Neural progenitor cell (in vitro differentiated cells): ENCODE measurements around the gene VEPH1. TPM values are rescaled to one million over a fixed set of nuclear protein-coding genes. Genes with fewer than 3 reads are reported as not detected.

ENCODE experiments used
- DNase-seq: peaks from one replicate; pipeline ENCODE4 v3.0.0-alpha.2; 2016; ENCODE audit warnings: low spot score
- H2AFZ ChIP-seq: fragments of 200-600 bp; sonication (generic); replicated peaks from 2 replicates; pipeline ENCODE4 v1.6.1; 2016; ENCODE audit warnings: antibody characterized with exemption
- H3F3A ChIP-seq: fragments of 200-600 bp; sonication (generic); 2 replicates; pipeline ENCODE4 v1.6.1; 2016; ENCODE audit warnings: antibody characterized with exemption, low read depth
- H3K27ac ChIP-seq: fragments of 200-600 bp; sonication (generic); 2 replicates; pipeline ENCODE4 v1.5.1; 2016; ENCODE audit warnings: mild to moderate bottlenecking
- H3K27me3 ChIP-seq: fragments of 200-600 bp; sonication (generic); 2 replicates; pipeline ENCODE4 v1.6.1; 2016; ENCODE audit warnings: mild to moderate bottlenecking, moderate library complexity
- H3K36me3 ChIP-seq: fragments of 200-600 bp; sonication (generic); 2 replicates; pipeline ENCODE4 v1.5.1; 2016
- H3K4me1 ChIP-seq: fragments of 200-600 bp; sonication (generic); 2 replicates; pipeline ENCODE4 v1.6.1; 2016; ENCODE audit warnings: mixed run types
- H3K4me2 ChIP-seq: fragments of 200-600 bp; sonication (generic); 2 replicates; pipeline ENCODE4 v1.6.1; 2016
- H3K4me3 ChIP-seq: fragments of 200-600 bp; sonication (generic); 2 replicates; pipeline ENCODE4 v1.5.1; 2016
- H3K79me2 ChIP-seq: fragments of 200-600 bp; sonication (generic); 2 replicates; pipeline ENCODE4 v1.6.1; 2016; ENCODE audit warnings: low read depth
- H3K9ac ChIP-seq: fragments of 200-600 bp; sonication (generic); 2 replicates; pipeline ENCODE4 v1.6.1; 2016
- H3K9me3 ChIP-seq: fragments of 200-600 bp; sonication (generic); 2 replicates; pipeline ENCODE4 v1.5.1; 2016; ENCODE audit warnings: low read depth
- H4K20me1 ChIP-seq: fragments of 200-600 bp; sonication (generic); 2 replicates; pipeline ENCODE4 v1.6.1; 2016; ENCODE audit warnings: low read depth
- H3K27ac Mint-ChIP-seq: 3 replicates; pipeline ENCODE4 v1.8.0; 2021; ENCODE audit warnings: mixed read lengths
- H3K27me3 Mint-ChIP-seq: 2 replicates; pipeline ENCODE4 v1.8.0; 2022; ENCODE audit warnings: low read depth, mild to moderate bottlenecking, inconsistent platforms, moderate library complexity, mixed read lengths; ENCODE audit not compliant: insufficient read depth
- H3K36me3 Mint-ChIP-seq: 3 replicates; pipeline ENCODE4 v1.8.0; 2021; ENCODE audit warnings: mixed read lengths
- H3K4me1 Mint-ChIP-seq: 3 replicates; pipeline ENCODE4 v1.8.0; 2021; ENCODE audit warnings: mixed read lengths
- H3K4me3 Mint-ChIP-seq: 3 replicates; pipeline ENCODE4 v1.8.0; 2021; ENCODE audit warnings: mild to moderate bottlenecking, moderate library complexity, mixed read lengths
- H3K9me3 Mint-ChIP-seq: 3 replicates; pipeline ENCODE4 v1.8.0; 2020; ENCODE audit warnings: mixed read lengths
- EZH2 ChIP-seq: fragments of 200-600 bp; sonication (generic); IDR thresholded peaks from 2 replicates; pipeline ENCODE4 v1.6.1; 2017; ENCODE audit warnings: antibody characterized with exemption, mild to moderate bottlenecking, moderate library complexity
- EZH2phosphoT487 ChIP-seq: fragments of 200-600 bp; sonication (generic); IDR thresholded peaks from 2 replicates; pipeline ENCODE4 v1.6.1; 2017; ENCODE audit warnings: antibody characterized with exemption
- total RNA-seq: library from RNA; depleted of rRNA; stranded (reverse); fragments of >200 nt; gene quantifications from 2 replicates; pipeline ENCODE4 v1.2.3, GENCODE V29; 2015; ENCODE audit warnings: low replicate concordance
- TF ChIP-seq, protein P1 (sequence below): fragments of 200-600 bp; sonication (generic); IDR thresholded peaks from 2 replicates; pipeline ENCODE4 v1.5.1; 2017; ENCODE audit warnings: antibody characterized with exemption, mild to moderate bottlenecking

VEPH1 gene
- total RNA-seq, 1 donor from 2014 or later = not detected

DNA sequence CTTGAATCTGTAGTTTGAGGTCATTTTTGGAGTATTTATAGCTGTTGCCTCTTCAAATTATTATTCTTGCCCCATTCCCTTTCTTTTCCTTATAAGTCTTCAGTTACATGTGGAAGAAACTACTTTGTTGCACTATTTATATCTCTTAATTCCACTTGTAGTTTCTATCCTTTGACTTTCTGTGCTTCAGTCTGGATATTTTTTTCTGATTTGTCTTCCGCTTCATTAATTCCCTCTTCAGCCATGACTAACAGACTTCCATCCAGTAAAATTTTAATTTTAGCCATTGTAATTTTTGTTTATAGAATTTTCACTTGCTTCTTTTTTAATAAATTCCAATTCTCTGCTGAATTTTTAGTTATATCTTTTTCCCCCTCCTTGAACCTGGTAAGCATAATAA is 15.7 kb upstream of the VEPH1 start:
- no peaks in the 10 kb centered on the region for H3K36me3 ChIP-seq
- H3K27me3 Mint-ChIP-seq = no peaks in the 10 kb centered on the region
- H3K36me3 Mint-ChIP-seq = no peaks in the 10 kb centered on the region
- no peak overlapping the region for H3K4me3 ChIP-seq
- DNase-seq = no peak
- H3K4me3 Mint-ChIP-seq = no peak overlapping the region
- no peaks in the 10 kb centered on the region for H4K20me1 ChIP-seq
- H3K4me1 Mint-ChIP-seq = no peaks in the 10 kb centered on the region
- no peaks in the 10 kb centered on the region for H3K79me2 ChIP-seq
- peaks cover 7% of the 10 kb centered on the region for H3K9me3 Mint-ChIP-seq
- no peak overlapping the region for H2AFZ ChIP-seq
- H3F3A ChIP-seq = no peaks in the 10 kb centered on the region
- H3K27me3 ChIP-seq = no peaks in the 10 kb centered on the region
- H3K9ac ChIP-seq = no peak overlapping the region
- TF ChIP-seq EZH2 = no peak
- TF ChIP-seq, protein P1, sequence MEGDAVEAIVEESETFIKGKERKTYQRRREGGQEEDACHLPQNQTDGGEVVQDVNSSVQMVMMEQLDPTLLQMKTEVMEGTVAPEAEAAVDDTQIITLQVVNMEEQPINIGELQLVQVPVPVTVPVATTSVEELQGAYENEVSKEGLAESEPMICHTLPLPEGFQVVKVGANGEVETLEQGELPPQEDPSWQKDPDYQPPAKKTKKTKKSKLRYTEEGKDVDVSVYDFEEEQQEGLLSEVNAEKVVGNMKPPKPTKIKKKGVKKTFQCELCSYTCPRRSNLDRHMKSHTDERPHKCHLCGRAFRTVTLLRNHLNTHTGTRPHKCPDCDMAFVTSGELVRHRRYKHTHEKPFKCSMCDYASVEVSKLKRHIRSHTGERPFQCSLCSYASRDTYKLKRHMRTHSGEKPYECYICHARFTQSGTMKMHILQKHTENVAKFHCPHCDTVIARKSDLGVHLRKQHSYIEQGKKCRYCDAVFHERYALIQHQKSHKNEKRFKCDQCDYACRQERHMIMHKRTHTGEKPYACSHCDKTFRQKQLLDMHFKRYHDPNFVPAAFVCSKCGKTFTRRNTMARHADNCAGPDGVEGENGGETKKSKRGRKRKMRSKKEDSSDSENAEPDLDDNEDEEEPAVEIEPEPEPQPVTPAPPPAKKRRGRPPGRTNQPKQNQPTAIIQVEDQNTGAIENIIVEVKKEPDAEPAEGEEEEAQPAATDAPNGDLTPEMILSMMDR = no peak
- peaks cover 8% of the 10 kb centered on the region for H3K9me3 ChIP-seq
- no peak overlapping the region for H3K27ac Mint-ChIP-seq
- no peak overlapping the region for H3K4me2 ChIP-seq
- no peaks in the 10 kb centered on the region for H3K4me1 ChIP-seq
- H3K27ac ChIP-seq = no peak overlapping the region

DNA sequence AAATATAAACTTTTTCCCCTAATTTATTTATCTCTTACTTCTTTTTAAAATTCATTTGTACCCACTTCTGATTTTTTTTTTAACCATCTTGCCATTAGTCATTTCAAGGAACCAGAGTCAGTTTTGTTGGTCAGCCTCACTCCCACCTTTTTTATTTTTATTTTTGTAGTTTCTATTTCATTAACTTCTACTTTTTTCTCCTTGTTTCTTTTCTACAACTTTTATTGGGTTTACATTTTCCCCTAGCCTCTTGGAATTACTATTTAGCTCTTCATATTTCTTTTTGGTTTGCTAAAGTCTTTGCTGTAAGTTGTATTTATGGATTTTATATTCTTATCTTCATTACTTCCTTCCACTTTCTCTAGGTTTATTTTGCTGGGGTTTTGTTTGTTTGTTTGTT is 13.7 kb upstream of the VEPH1 start:
- no peaks in the 10 kb centered on the region for H3K36me3 Mint-ChIP-seq
- Histone ChIP-seq H2AFZ (no peak overlapping the region), H3K4me3 (no peak overlapping the region), H3K79me2 (no peaks in the 10 kb centered on the region), H3K9me3 (peaks cover 8% of the 10 kb centered on the region), H3K4me2 (no peak overlapping the region), H3K27ac (no peak overlapping the region), H3K9ac (no peak overlapping the region), H3K4me1 (no peaks in the 10 kb centered on the region), H3K27me3 (no peaks in the 10 kb centered on the region), H4K20me1 (no peaks in the 10 kb centered on the region), H3K36me3 (no peaks in the 10 kb centered on the region), H3F3A (no peaks in the 10 kb centered on the region)
- TF ChIP-seq, protein P1 = no peak
- TF ChIP-seq EZH2phosphoT487 (no peak), EZH2 (no peak)
- no peak for DNase-seq
- H3K4me3 Mint-ChIP-seq = no peak overlapping the region
- no peaks in the 10 kb centered on the region for H3K4me1 Mint-ChIP-seq
- H3K27me3 Mint-ChIP-seq = no peaks in the 10 kb centered on the region
- H3K27ac Mint-ChIP-seq = no peak overlapping the region
- peaks cover 7% of the 10 kb centered on the region for H3K9me3 Mint-ChIP-seq

DNA sequence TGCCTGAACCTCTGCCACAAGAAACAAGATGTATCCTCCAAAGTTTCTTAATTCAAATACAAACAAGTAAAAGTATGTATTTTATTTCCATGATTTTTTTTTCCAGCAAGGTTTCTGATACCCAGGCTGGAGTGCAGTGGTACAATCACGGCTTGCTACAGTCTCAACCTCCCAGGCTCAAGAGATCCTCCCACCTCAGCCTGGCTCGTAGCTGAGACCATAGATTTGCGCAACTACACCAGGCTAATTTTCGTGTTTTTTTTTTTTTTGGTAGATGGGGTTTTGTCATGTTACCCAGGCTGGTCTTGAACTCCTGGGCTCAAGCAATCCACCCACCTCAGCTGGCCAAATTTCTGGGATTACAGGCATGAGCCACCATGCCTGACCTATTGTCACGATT is 12.2 kb upstream of the VEPH1 start:
- H3K9ac ChIP-seq = no peak overlapping the region
- Mint-ChIP-seq H3K4me3 (no peak overlapping the region), H3K27me3 (no peaks in the 10 kb centered on the region), H3K27ac (no peak overlapping the region), H3K4me1 (no peaks in the 10 kb centered on the region), H3K9me3 (peaks cover 7% of the 10 kb centered on the region), H3K36me3 (no peaks in the 10 kb centered on the region)
- no peaks in the 10 kb centered on the region for H3F3A ChIP-seq
- no peaks in the 10 kb centered on the region for H3K4me1 ChIP-seq
- DNase-seq = no peak
- no peaks in the 10 kb centered on the region for H3K79me2 ChIP-seq
- no peak overlapping the region for H3K4me2 ChIP-seq
- H3K9me3 ChIP-seq = peaks cover 8% of the 10 kb centered on the region
- H3K27me3 ChIP-seq = no peaks in the 10 kb centered on the region
- H3K4me3 ChIP-seq = no peak overlapping the region
- H3K36me3 ChIP-seq = no peaks in the 10 kb centered on the region
- no peak overlapping the region for H2AFZ ChIP-seq
- no peaks in the 10 kb centered on the region for H4K20me1 ChIP-seq
- no peak overlapping the region for H3K27ac ChIP-seq
- TF ChIP-seq EZH2 (no peak), EZH2phosphoT487 (no peak)
- TF ChIP-seq, protein P1 = no peak
